ENCODE measurements around the gene CYP3A5.

GRCh38 chr7:99669782-99670181 lies 10.0 kb downstream of the CYP3A5 start:
- TF ChIP-seq CTCF (IDR thresholded peaks at IDR 0.05; ENCODE audit: insufficient read depth, low read depth, low read length) (no peak), EZH2 (IDR thresholded peaks at IDR 0.05; ENCODE audit: insufficient read depth, low read length) (no peak)
